HG03196 (cell line): Measurements from ENCODE around the gene JARID2.

Experiments used
- ATAC-seq: cut with Tn5 transposase; IDR thresholded peaks from one replicate; pipeline ENCODE4 v1.9.1; 2021; ENCODE audit not compliant: unreplicated experiment

The JARID2 gene

GRCh38 chr6:15501826-15502445 lies 256.1 kb downstream of the JARID2 start:
- no peak for ATAC-seq

- ATAC-seq = no peak
Observed at GRCh38 chr6:15502446-15503345, 256.8 kb downstream of the JARID2 start.

- no peak for ATAC-seq
Observed at GRCh38 chr6:15503346-15503680, 257.4 kb downstream of the JARID2 start.

GRCh38 chr6:15504040-15504495 lies 258.2 kb downstream of the JARID2 start:
- no peak for ATAC-seq

GRCh38 chr6:15504581-15505350 lies 258.9 kb downstream of the JARID2 start:
- ATAC-seq = no peak

GRCh38 chr6:15505463-15505918 lies 259.6 kb downstream of the JARID2 start:
- no peak for ATAC-seq

GRCh38 chr6:15506066-15506465 lies 260.2 kb downstream of the JARID2 start:
- ATAC-seq = no peak

- ATAC-seq = no peak
Observed at GRCh38 chr6:15507221-15507620, 261.4 kb downstream of the JARID2 start.

- no peak for ATAC-seq
Observed at GRCh38 chr6:15507746-15508145, 261.9 kb downstream of the JARID2 start.

GRCh38 chr6:15508441-15508871 lies 262.6 kb downstream of the JARID2 start:
- no peak for ATAC-seq

GRCh38 chr6:15508931-15509330 lies 263.1 kb downstream of the JARID2 start:
- ATAC-seq = no peak

- ATAC-seq = no peak
Observed at GRCh38 chr6:15509335-15509933, 263.6 kb downstream of the JARID2 start.

- no peak for ATAC-seq
Observed at GRCh38 chr6:15510121-15510520, 264.3 kb downstream of the JARID2 start.

- no peak for ATAC-seq
Observed at GRCh38 chr6:15510536-15511247, 264.8 kb downstream of the JARID2 start.

GRCh38 chr6:15511248-15512125 lies 265.6 kb downstream of the JARID2 start:
- no peak for ATAC-seq

- ATAC-seq = no peak
Observed at GRCh38 chr6:15512126-15512525, 266.3 kb downstream of the JARID2 start.

GRCh38 chr6:15512721-15513120 lies 266.9 kb downstream of the JARID2 start:
- no peak for ATAC-seq

GRCh38 chr6:15513131-15513771 lies 267.4 kb downstream of the JARID2 start:
- ATAC-seq = no peak
